Breast epithelium (tissue), 4 donors: ENCODE data around the gene CFAP58. TPM values are rescaled to one million over a fixed set of nuclear protein-coding genes. Genes with fewer than 3 reads are reported as not detected.

Source experiments
- DNase-seq, 2 donors: peaks; one replicate each; pipeline ENCODE4 v3.0.0-alpha.2; 2019; ENCODE audit warnings: low spot score in 2 of 2
- H3K27ac ChIP-seq, 2 donors: fragments of 200-600 bp; sonication (generic) in 1 of 2; one replicate each; pipeline ENCODE4 v1.5.1; 2016 to 2019; ENCODE audit warnings: mild to moderate bottlenecking in 1 of 2
- H3K27me3 ChIP-seq, 2 donors: fragments of 200-600 bp; sonication (generic) in 1 of 2; one replicate each; pipeline versions ENCODE4 v1.5.1 to v1.6.0; 2017 to 2019; ENCODE audit warnings: control low read depth in 1 of 2, mild to moderate bottlenecking in 1 of 2
- H3K36me3 ChIP-seq: fragments of 200-600 bp; one replicate; pipeline ENCODE4 v1.5.1; 2019
- H3K4me1 ChIP-seq, 2 donors: fragments of 200-600 bp; sonication (generic); one replicate each; pipeline ENCODE4 v1.5.1; 2016 to 2019; ENCODE audit warnings: control low read depth in 1 of 2
- H3K4me3 ChIP-seq, 3 donors: fragments of 200-600 bp; sonication (generic); 1 replicate in 2 of 3; 2 replicates in 1 of 3; pipeline ENCODE4 v1.5.1; 2016 to 2019; ENCODE audit warnings: mild to moderate bottlenecking in 3 of 3, moderate library complexity in 2 of 3
- H3K9me3 ChIP-seq, 2 donors: fragments of 200-600 bp; sonication (generic) in 1 of 2; one replicate each; pipeline ENCODE4 v1.5.1; 2016 to 2019; ENCODE audit warnings: control low read depth in 1 of 2
- POLR2A ChIP-seq: fragments of 450-650 bp; IDR thresholded peaks from one replicate; pipeline ENCODE4 v1.6.1; 2016; ENCODE audit warnings: antibody characterized with exemption, mild to moderate bottlenecking, moderate library complexity
- POLR2AphosphoS5 ChIP-seq, 3 donors: sonication (generic); formaldehyde crosslinking; IDR thresholded peaks; one replicate each; pipeline ENCODE4 v1.6.1; 2017; ENCODE audit warnings: antibody characterized with exemption in 3 of 3
- intact Hi-C: fragments of 100-400 bp; cut with DNase I; formaldehyde crosslinking; loops from one replicate; pipeline ENCODE4 v1.15.1; 2023; ENCODE audit warnings: low total_unique reads
- total RNA-seq, 3 donors: library from RNA; depleted of rRNA; stranded (reverse); fragments of >200 nt; gene quantifications; one replicate each; pipeline ENCODE4 v1.1.0, GENCODE V29; 2016
- TF ChIP-seq, protein P1 (sequence below), 3 donors: fragments of 450-650 bp; IDR thresholded peaks; one replicate each; pipeline ENCODE4 v1.5.1; 2016 to 2017; ENCODE audit warnings: antibody characterized with exemption in 3 of 3, mild to moderate bottlenecking in 3 of 3, moderate library complexity in 3 of 3

CFAP58 gene
- total RNA-seq, 3 donors from 2014 or later: 0.16 to 0.98 (median 0.88) TPM

- no peak for DNase-seq
- H3K4me3 ChIP-seq: no peak overlapping the region
- H3K4me1 ChIP-seq: peaks cover 7 to 14% of the 10 kb centered on the region in 2 donors
- TF ChIP-seq, protein P1, sequence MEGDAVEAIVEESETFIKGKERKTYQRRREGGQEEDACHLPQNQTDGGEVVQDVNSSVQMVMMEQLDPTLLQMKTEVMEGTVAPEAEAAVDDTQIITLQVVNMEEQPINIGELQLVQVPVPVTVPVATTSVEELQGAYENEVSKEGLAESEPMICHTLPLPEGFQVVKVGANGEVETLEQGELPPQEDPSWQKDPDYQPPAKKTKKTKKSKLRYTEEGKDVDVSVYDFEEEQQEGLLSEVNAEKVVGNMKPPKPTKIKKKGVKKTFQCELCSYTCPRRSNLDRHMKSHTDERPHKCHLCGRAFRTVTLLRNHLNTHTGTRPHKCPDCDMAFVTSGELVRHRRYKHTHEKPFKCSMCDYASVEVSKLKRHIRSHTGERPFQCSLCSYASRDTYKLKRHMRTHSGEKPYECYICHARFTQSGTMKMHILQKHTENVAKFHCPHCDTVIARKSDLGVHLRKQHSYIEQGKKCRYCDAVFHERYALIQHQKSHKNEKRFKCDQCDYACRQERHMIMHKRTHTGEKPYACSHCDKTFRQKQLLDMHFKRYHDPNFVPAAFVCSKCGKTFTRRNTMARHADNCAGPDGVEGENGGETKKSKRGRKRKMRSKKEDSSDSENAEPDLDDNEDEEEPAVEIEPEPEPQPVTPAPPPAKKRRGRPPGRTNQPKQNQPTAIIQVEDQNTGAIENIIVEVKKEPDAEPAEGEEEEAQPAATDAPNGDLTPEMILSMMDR (IDR thresholded peaks at IDR 0.05): no peak
- TF ChIP-seq POLR2AphosphoS5 (IDR thresholded peaks at IDR 0.05) (no peak), POLR2A (no peak)
- intact Hi-C loops: no loop called here
- H3K9me3 ChIP-seq: no peaks in the 10 kb centered on the region
- no peaks in the 10 kb centered on the region for H3K36me3 ChIP-seq
- H3K27ac ChIP-seq: peak overlapping the region; percentile 17 to 97
- no peaks in the 10 kb centered on the region for H3K27me3 ChIP-seq
These were observed 31.8 kb upstream of the CFAP58 start for GRCh38 chr10:104321725-104322415.

GRCh38 chr10:104322416-104322782, 31.2 kb upstream of the CFAP58 start:
- peaks cover 7 to 19% of the 10 kb centered on the region in 2 donors for H3K4me1 ChIP-seq
- no peaks in the 10 kb centered on the region for H3K27me3 ChIP-seq
- TF ChIP-seq POLR2A (no peak), POLR2AphosphoS5 (IDR thresholded peaks at IDR 0.05) (no peak)
- TF ChIP-seq, protein P1 (IDR thresholded peaks at IDR 0.05): no peak
- DNase-seq: no peak
- peak overlapping the region; percentile 17 to 97 for H3K27ac ChIP-seq
- no peaks in the 10 kb centered on the region for H3K36me3 ChIP-seq
- H3K4me3 ChIP-seq: no peak overlapping the region
- intact Hi-C loops: no loop called here
- H3K9me3 ChIP-seq: no peaks in the 10 kb centered on the region

- intact Hi-C loops: no loop called here
- no peaks in the 10 kb centered on the region for H3K36me3 ChIP-seq
- peaks cover 7 to 25% of the 10 kb centered on the region in 2 donors for H3K4me1 ChIP-seq
- peak overlapping the region; percentile 17 to 97 for H3K27ac ChIP-seq
- no peaks in the 10 kb centered on the region for H3K9me3 ChIP-seq
- H3K4me3 ChIP-seq: no peak overlapping the region
- TF ChIP-seq POLR2A (no peak), POLR2AphosphoS5 (IDR thresholded peaks at IDR 0.05) (no peak)
- TF ChIP-seq, protein P1 (IDR thresholded peaks at IDR 0.05): no peak
- no peaks in the 10 kb centered on the region for H3K27me3 ChIP-seq
- DNase-seq: no peak
These were observed 30.5 kb upstream of the CFAP58 start for GRCh38 chr10:104323085-104323484.

- Histone ChIP-seq H3K27me3 (no peaks in the 10 kb centered on the region), H3K27ac (peak overlapping the region in 1 of 2 donors; percentile 97), H3K9me3 (no peaks in the 10 kb centered on the region), H3K4me1 (peaks cover 14 to 32% of the 10 kb centered on the region in 2 donors), H3K4me3 (no peak overlapping the region), H3K36me3 (no peaks in the 10 kb centered on the region)
- intact Hi-C loops: no loop called here
- DNase-seq: peak in 1 of 2 donors; percentile 15
- TF ChIP-seq, protein P1 (IDR thresholded peaks at IDR 0.05): no peak
- TF ChIP-seq POLR2AphosphoS5 (IDR thresholded peaks at IDR 0.05): no peak
- TF ChIP-seq POLR2A: no peak
These were observed 29.9 kb upstream of the CFAP58 start for GRCh38 chr10:104323760-104324201.

DNA sequence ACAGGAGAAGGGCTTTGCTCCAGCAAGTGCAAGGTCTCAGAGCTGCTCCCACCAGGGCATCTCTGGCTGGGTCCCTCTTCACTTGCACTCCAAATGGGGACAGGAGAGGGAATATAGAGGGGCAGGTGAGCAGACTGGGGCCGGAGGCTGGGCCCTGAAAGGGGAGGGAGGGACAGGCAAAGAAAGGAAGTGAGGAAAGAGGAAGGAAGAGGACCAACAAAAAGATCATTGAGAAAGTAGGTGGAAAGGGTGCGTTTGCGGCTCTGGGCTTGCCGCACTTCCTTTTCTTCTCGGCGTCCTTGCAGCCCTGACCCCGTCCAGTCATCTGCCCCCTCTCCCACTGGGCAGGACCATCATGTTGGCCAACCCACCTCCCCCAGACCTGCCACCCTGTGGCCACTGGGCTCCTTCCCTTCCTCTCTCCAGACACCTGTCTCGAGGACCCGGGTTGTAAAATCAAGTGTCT, 29.4 kb upstream of the CFAP58 start:
- Histone ChIP-seq H3K4me3 (no peak overlapping the region), H3K27me3 (no peaks in the 10 kb centered on the region), H3K9me3 (no peaks in the 10 kb centered on the region), H3K4me1 (peaks cover 18 to 34% of the 10 kb centered on the region in 2 donors), H3K27ac (peak overlapping the region in 1 of 2 donors; percentile 97), H3K36me3 (no peaks in the 10 kb centered on the region)
- no peak for DNase-seq
- no peak for TF ChIP-seq POLR2AphosphoS5 (IDR thresholded peaks at IDR 0.05)
- TF ChIP-seq POLR2A: no peak
- TF ChIP-seq, protein P1 (IDR thresholded peaks at IDR 0.05): no peak
- intact Hi-C loops: no loop called here
